Breast epithelium (tissue), 4 donors: Measurements from ENCODE around the gene NUCB1. TPM values are rescaled to one million over a fixed set of nuclear protein-coding genes. Genes with fewer than 3 reads are reported as not detected.
"Not testable (repeated sequence)": the region's sequence is repeated elsewhere in the genome, so short reads cannot be mapped to it uniquely, and the experiment has no call there.

Source experiments
- DNase-seq, 2 donors: peaks; one replicate each; pipeline ENCODE4 v3.0.0-alpha.2; 2019; ENCODE audit warnings: low spot score in 2 of 2
- H3K27ac ChIP-seq, 2 donors: fragments of 200-600 bp; sonication (generic) in 1 of 2; one replicate each; pipeline ENCODE4 v1.5.1; 2016 to 2019; ENCODE audit warnings: mild to moderate bottlenecking in 1 of 2
- H3K27me3 ChIP-seq, 2 donors: fragments of 200-600 bp; sonication (generic) in 1 of 2; one replicate each; pipeline versions ENCODE4 v1.5.1 to v1.6.0; 2017 to 2019; ENCODE audit warnings: control low read depth in 1 of 2, mild to moderate bottlenecking in 1 of 2
- H3K36me3 ChIP-seq: fragments of 200-600 bp; one replicate; pipeline ENCODE4 v1.5.1; 2019
- H3K4me1 ChIP-seq, 2 donors: fragments of 200-600 bp; sonication (generic); one replicate each; pipeline ENCODE4 v1.5.1; 2016 to 2019; ENCODE audit warnings: control low read depth in 1 of 2
- H3K4me3 ChIP-seq, 3 donors: fragments of 200-600 bp; sonication (generic); 1 replicate in 2 of 3; 2 replicates in 1 of 3; pipeline ENCODE4 v1.5.1; 2016 to 2019; ENCODE audit warnings: mild to moderate bottlenecking in 3 of 3, moderate library complexity in 2 of 3
- H3K9me3 ChIP-seq, 2 donors: fragments of 200-600 bp; sonication (generic) in 1 of 2; one replicate each; pipeline ENCODE4 v1.5.1; 2016 to 2019; ENCODE audit warnings: control low read depth in 1 of 2
- POLR2A ChIP-seq: fragments of 450-650 bp; IDR thresholded peaks from one replicate; pipeline ENCODE4 v1.6.1; 2016; ENCODE audit warnings: antibody characterized with exemption, mild to moderate bottlenecking, moderate library complexity
- POLR2AphosphoS5 ChIP-seq, 3 donors: sonication (generic); formaldehyde crosslinking; IDR thresholded peaks; one replicate each; pipeline ENCODE4 v1.6.1; 2017; ENCODE audit warnings: antibody characterized with exemption in 3 of 3
- intact Hi-C: fragments of 100-400 bp; cut with DNase I; formaldehyde crosslinking; loops from one replicate; pipeline ENCODE4 v1.15.1; 2023; ENCODE audit warnings: low total_unique reads
- total RNA-seq, 3 donors: library from RNA; depleted of rRNA; stranded (reverse); fragments of >200 nt; gene quantifications; one replicate each; pipeline ENCODE4 v1.1.0, GENCODE V29; 2016
- TF ChIP-seq, protein P1 (sequence below), 3 donors: fragments of 450-650 bp; IDR thresholded peaks; one replicate each; pipeline ENCODE4 v1.5.1; 2016 to 2017; ENCODE audit warnings: antibody characterized with exemption in 3 of 3, mild to moderate bottlenecking in 3 of 3, moderate library complexity in 3 of 3

NUCB1 gene
- total RNA-seq, 3 donors from 2014 or later, result 131 to 333 (median 223) TPM

- no peaks in the 10 kb centered on the region for H3K36me3 ChIP-seq
- no peak for TF ChIP-seq POLR2A
- TF ChIP-seq, protein P1, sequence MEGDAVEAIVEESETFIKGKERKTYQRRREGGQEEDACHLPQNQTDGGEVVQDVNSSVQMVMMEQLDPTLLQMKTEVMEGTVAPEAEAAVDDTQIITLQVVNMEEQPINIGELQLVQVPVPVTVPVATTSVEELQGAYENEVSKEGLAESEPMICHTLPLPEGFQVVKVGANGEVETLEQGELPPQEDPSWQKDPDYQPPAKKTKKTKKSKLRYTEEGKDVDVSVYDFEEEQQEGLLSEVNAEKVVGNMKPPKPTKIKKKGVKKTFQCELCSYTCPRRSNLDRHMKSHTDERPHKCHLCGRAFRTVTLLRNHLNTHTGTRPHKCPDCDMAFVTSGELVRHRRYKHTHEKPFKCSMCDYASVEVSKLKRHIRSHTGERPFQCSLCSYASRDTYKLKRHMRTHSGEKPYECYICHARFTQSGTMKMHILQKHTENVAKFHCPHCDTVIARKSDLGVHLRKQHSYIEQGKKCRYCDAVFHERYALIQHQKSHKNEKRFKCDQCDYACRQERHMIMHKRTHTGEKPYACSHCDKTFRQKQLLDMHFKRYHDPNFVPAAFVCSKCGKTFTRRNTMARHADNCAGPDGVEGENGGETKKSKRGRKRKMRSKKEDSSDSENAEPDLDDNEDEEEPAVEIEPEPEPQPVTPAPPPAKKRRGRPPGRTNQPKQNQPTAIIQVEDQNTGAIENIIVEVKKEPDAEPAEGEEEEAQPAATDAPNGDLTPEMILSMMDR (IDR thresholded peaks at IDR 0.05), result no peak
- no peak for TF ChIP-seq POLR2AphosphoS5 (IDR thresholded peaks at IDR 0.05)
- peak overlapping the region; percentile 37 to 77 (median 53) for H3K4me3 ChIP-seq
- peak overlapping the region; percentile 92 to 96 for H3K27ac ChIP-seq
- intact Hi-C loops, result no loop called here
- no peaks in the 10 kb centered on the region for H3K27me3 ChIP-seq
- peaks cover 0 to 10% of the 10 kb centered on the region in 2 donors for H3K4me1 ChIP-seq
- no peaks in the 10 kb centered on the region for H3K9me3 ChIP-seq
- no peak for DNase-seq
Observed at GRCh38 chr19:48867123-48867745, 32.9 kb upstream of the NUCB1 start.

- Histone ChIP-seq H3K9me3 (no peaks in the 10 kb centered on the region), H3K4me3 (peak overlapping the region; percentile 37 to 77 (median 53)), H3K27ac (peak overlapping the region; percentile 92 to 96), H3K4me1 (peaks cover 0 to 10% of the 10 kb centered on the region in 2 donors), H3K27me3 (no peaks in the 10 kb centered on the region), H3K36me3 (no peaks in the 10 kb centered on the region)
- no peak for DNase-seq
- TF ChIP-seq, protein P1 (IDR thresholded peaks at IDR 0.05), result no peak
- TF ChIP-seq POLR2AphosphoS5 (IDR thresholded peaks at IDR 0.05), result no peak
- no peak for TF ChIP-seq POLR2A
- intact Hi-C loops, result no loop called here
Observed at GRCh38 chr19:48867746-48868113, 32.4 kb upstream of the NUCB1 start.

GRCh38 chr19:48868114-48868886 lies 31.8 kb upstream of the NUCB1 start, which contains the start of gene PLEKHA4:
Gene PLEKHA4, minus strand, starts transcription at chr19:48868617. Its CDS starts 997 bp downstream, at chr19:48867620.
- TF ChIP-seq, protein P1 (IDR thresholded peaks at IDR 0.05), result no peak
- TF ChIP-seq POLR2AphosphoS5 (IDR thresholded peaks at IDR 0.05) (peak in 2 of 3 donors; percentile 44 to 59), POLR2A (no peak)
- Histone ChIP-seq H3K36me3 (no peaks in the 10 kb centered on the region), H3K27ac (peak within 1 kb of the TSS; percentile 92 to 96), H3K27me3 (no peaks in the 10 kb centered on the region), H3K9me3 (no peaks in the 10 kb centered on the region), H3K4me3 (peak within 1 kb of the TSS; percentile 37 to 77 (median 53)), H3K4me1 (peaks cover 0 to 10% of the 10 kb centered on the region in 2 donors)
- DNase-seq, result peak in 1 of 2 donors; percentile 66
- intact Hi-C loops, result no loop called here

GRCh38 chr19:48870048-48870447 lies 30.1 kb upstream of the NUCB1 start:
- H3K27me3 ChIP-seq, result no peaks in the 10 kb centered on the region
- H3K36me3 ChIP-seq, result no peaks in the 10 kb centered on the region
- no peak for TF ChIP-seq POLR2AphosphoS5 (IDR thresholded peaks at IDR 0.05)
- TF ChIP-seq, protein P1 (IDR thresholded peaks at IDR 0.05), result no peak
- TF ChIP-seq POLR2A, result no peak
- H3K27ac ChIP-seq, result no peak overlapping the region
- H3K4me3 ChIP-seq, result no peak overlapping the region
- DNase-seq, result no peak
- H3K9me3 ChIP-seq, result no peaks in the 10 kb centered on the region
- H3K4me1 ChIP-seq, result peaks cover 0 to 10% of the 10 kb centered on the region in 2 donors
- intact Hi-C loops, result no loop called here

DNA sequence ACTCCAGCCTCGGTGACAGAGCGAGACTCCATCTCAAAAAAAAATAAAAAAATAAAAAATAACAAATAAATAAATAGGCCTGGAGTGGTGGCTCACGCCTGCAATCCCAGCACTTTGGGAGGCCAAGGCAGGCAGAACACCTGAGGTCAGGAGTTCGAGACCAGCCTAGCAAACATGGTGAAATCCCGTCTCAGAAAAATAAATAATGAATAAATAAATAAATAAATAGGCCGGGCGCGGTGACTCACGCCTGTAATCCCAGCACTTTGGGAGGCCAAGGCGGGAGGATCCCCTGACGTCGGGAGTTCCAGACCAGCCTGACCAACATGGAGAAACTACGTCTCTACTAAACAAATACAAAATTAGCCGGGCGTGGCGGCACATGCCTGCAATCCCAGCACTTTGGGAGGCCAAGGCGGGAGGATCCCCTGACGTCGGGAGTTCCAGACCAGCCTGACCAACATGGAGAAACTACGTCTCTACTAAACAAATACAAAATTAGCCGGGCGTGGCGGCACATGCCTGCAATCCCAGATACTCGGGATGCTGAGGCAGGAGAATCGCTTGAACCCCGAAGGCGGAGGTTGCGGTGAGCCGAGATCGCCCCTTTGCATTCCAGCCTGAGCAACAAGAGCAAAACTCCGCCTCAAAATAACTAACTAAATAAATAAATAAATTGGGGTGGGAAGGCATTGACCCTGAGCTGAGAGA lies 28.5 kb upstream of the NUCB1 start:
- H3K4me1 ChIP-seq, result peaks cover 10 to 16% of the 10 kb centered on the region in 2 donors
- H3K4me3 ChIP-seq, result peak overlapping the region; percentile 81 to 100 (median 85)
- H3K27ac ChIP-seq, result peak overlapping the region; percentile 98 to 100
- H3K9me3 ChIP-seq, intact Hi-C loops, H3K27me3 ChIP-seq, H3K36me3 ChIP-seq, DNase-seq: not testable (repeated sequence)
